Caco-2 (cell line): ENCODE measurements around the gene PCDHGA4. TPM values are rescaled to one million over a fixed set of nuclear protein-coding genes. Genes with fewer than 3 reads are reported as not detected.

Source experiments
- BruUV-seq: library from RNA; stranded (reverse); fragments of 400-500 nt; replicated peaks from 2 replicates; lab custom pipeline; 2021; lab: Mats Ljungman, UMichigan
- CTCF ChIA-PET: fragments of 300-600 bp; sonication (Branson Sonifier 250); formaldehyde crosslinking; loops from one replicate; lab custom pipeline; 2022; ENCODE audit warnings: antibody characterized with exemption; lab: Charles Lee
- POLR2A ChIA-PET: fragments of 300-600 bp; sonication (Branson Sonifier 250); formaldehyde crosslinking; loops from one replicate; lab custom pipeline; 2022; ENCODE audit warnings: antibody characterized with exemption; lab: Charles Lee
- DNase-seq, 2 experiments: peaks; one replicate each; pipeline versions ENCODE4 v3.0.0 to v3.0.0-alpha.2; 2020 to 2022
- H3K27me3 ChIP-seq: replicated peaks from 2 replicates; pipeline ENCODE4 v1.6.0; 2011; ENCODE audit warnings: low read length; ENCODE audit not compliant: control insufficient read depth, insufficient read depth
- H3K36me3 ChIP-seq: 2 replicates; pipeline ENCODE4 v1.5.1; 2011; ENCODE audit warnings: low read length; ENCODE audit not compliant: control insufficient read depth, insufficient read depth
- H3K4me1 ChIP-seq: fragments of 250-450 bp; sonication (Bioruptor Pico); 2 replicates; pipeline ENCODE4 v1.5.1; 2020; ENCODE audit warnings: mild to moderate bottlenecking
- H3K4me3 ChIP-seq: 2 replicates; pipeline ENCODE4 v1.5.1; 2011; ENCODE audit warnings: low read depth, mild to moderate bottlenecking, control low read depth, low read length
- H3K9me3 ChIP-seq: fragments of 250-450 bp; sonication (Bioruptor Pico); 2 replicates; pipeline ENCODE4 v1.5.1; 2020; ENCODE audit warnings: mild to moderate bottlenecking, moderate library complexity
- H3K27ac Mint-ChIP-seq: one replicate; pipeline ENCODE4 v1.8.0; 2022; ENCODE audit warnings: mixed read lengths; ENCODE audit not compliant: unreplicated experiment
- H3K27me3 Mint-ChIP-seq: one replicate; pipeline ENCODE4 v1.8.0; 2022; ENCODE audit warnings: mixed read lengths; ENCODE audit not compliant: insufficient read depth, unreplicated experiment
- H3K36me3 Mint-ChIP-seq: one replicate; pipeline ENCODE4 v1.8.0; 2022; ENCODE audit warnings: mild to moderate bottlenecking, mixed read lengths; ENCODE audit not compliant: insufficient read depth, unreplicated experiment
- H3K4me1 Mint-ChIP-seq: one replicate; pipeline ENCODE4 v1.8.0; 2022; ENCODE audit warnings: low read depth, mixed read lengths; ENCODE audit not compliant: unreplicated experiment
- H3K4me3 Mint-ChIP-seq: one replicate; pipeline ENCODE4 v1.8.0; 2022; ENCODE audit warnings: mild to moderate bottlenecking, moderate library complexity, mixed read lengths; ENCODE audit not compliant: unreplicated experiment
- H3K9me3 Mint-ChIP-seq: one replicate; pipeline ENCODE4 v1.8.0; 2022; ENCODE audit warnings: mixed read lengths; ENCODE audit not compliant: unreplicated experiment
- CTCF ChIP-seq, 2 experiments: fragments of 200-600 bp in 1 of 2; IDR thresholded peaks; 1 replicate in 1 of 2; 2 replicates in 1 of 2; pipeline versions ENCODE4 v1.5.1 to v1.8.0; 2011 to 2022; ENCODE audit warnings: antibody characterized with exemption in 1 of 2, control low read depth in 1 of 2, inconsistent platforms in 1 of 2, low read depth in 1 of 2, low read length in 1 of 2, mild to moderate bottlenecking in 1 of 2, moderate library complexity in 1 of 2; ENCODE audit not compliant: insufficient read depth in 1 of 2, severe bottlenecking in 1 of 2, unreplicated experiment in 1 of 2
- intact Hi-C: fragments of 100-400 bp; cut with micrococcal nuclease; formaldehyde crosslinking; loops from one replicate; pipeline ENCODE4 v1.10.0; 2022; ENCODE audit not compliant: unreplicated experiment
- total RNA-seq: library from RNA; stranded (reverse); gene quantifications from 2 replicates; pipeline ENCODE4 v1.2.3, GENCODE V29; 2022

The PCDHGA4 gene
- total RNA-seq, 1 experiment from 2014 or later = 0.54 TPM

DNA sequence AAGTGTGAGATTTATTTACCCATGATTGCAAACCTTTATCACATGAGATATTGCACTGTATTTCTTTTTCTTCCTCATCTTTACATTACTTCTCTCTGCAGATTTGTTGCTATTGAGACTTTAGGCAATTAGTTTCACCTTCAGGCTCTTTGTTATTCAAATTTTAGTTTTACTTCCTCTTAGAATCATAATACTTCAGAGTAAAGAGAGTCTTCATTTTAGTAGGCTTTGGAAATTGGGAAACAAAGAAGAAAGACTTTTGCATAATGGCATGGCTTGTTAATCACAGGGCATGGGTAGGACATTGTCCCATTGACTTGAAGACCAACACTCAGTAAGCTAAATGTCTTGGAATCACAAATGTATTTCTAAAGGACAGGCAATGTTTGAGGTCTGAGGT is 7.9 kb downstream of the PCDHGA4 start:
- no peaks in the 10 kb centered on the region for H3K27me3 Mint-ChIP-seq
- H3K9me3 ChIP-seq = no peaks in the 10 kb centered on the region
- intact Hi-C loops = no loop called here
- POLR2A ChIA-PET = no interaction called here
- no peaks in the 10 kb centered on the region for H3K36me3 ChIP-seq
- H3K4me1 ChIP-seq = no peaks in the 10 kb centered on the region
- CTCF ChIA-PET = no interaction called here
- no peaks in the 10 kb centered on the region for H3K4me1 Mint-ChIP-seq
- TF ChIP-seq CTCF (IDR thresholded peaks at IDR 0.05; ENCODE audit: insufficient read depth in 1 of 2, low read depth in 1 of 2, low read length in 1 of 2, severe bottlenecking in 1 of 2, unreplicated experiment in 1 of 2) = no peak
- no peak overlapping the region for H3K4me3 Mint-ChIP-seq
- no TSS peak for BruUV-seq
- H3K27me3 ChIP-seq = no peaks in the 10 kb centered on the region
- no peak for DNase-seq
- peaks cover 31% of the 10 kb centered on the region for H3K9me3 Mint-ChIP-seq
- no peak overlapping the region for H3K27ac Mint-ChIP-seq
- H3K4me3 ChIP-seq = no peak overlapping the region
- H3K36me3 Mint-ChIP-seq = no peaks in the 10 kb centered on the region

DNA sequence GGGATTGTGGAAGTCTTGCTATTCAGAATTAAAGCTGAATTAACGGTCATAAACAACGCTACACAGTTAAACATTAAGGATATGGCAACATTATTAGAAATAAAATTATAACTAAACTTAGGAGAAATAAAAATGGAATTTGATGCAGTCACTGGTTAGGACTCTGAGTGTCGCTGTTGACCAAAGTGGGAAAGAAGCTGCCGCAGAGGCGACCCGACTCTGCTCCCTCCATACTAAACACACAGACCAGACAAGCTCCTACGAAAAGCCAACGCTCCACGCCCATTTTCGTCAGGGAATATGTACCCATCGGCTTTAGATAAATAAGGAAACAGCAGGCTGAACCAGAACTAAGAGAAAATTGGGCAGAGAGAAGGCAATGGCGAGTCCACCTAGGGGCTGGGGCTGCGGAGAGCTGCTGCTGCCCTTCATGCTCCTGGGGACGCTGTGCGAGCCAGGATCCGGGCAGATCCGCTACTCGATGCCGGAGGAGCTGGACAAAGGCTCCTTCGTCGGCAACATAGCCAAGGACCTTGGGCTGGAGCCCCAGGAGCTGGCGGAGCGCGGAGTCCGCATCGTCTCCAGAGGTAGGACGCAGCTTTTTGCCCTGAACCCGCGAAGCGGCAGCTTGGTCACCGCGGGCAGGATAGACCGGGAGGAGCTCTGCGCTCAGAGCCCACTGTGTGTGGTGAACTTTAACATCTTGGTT is 9.3 kb downstream of the PCDHGA4 start, which contains the start of gene PCDHGA5:
Gene PCDHGA5, plus strand, starts transcription at position 211 of the 709 bp plus-strand sequence. Its CDS starts 169 bp downstream, at position 380.
- intact Hi-C loops = no loop called here
- no peaks in the 10 kb centered on the region for H3K4me1 ChIP-seq
- H3K36me3 Mint-ChIP-seq = no peaks in the 10 kb centered on the region
- no peaks in the 10 kb centered on the region for H3K9me3 ChIP-seq
- H3K36me3 ChIP-seq = no peaks in the 10 kb centered on the region
- no peak for TF ChIP-seq CTCF (IDR thresholded peaks at IDR 0.05; ENCODE audit: insufficient read depth in 1 of 2, low read depth in 1 of 2, low read length in 1 of 2, severe bottlenecking in 1 of 2, unreplicated experiment in 1 of 2)
- H3K4me1 Mint-ChIP-seq = no peaks in the 10 kb centered on the region
- H3K27me3 ChIP-seq = no peaks in the 10 kb centered on the region
- BruUV-seq = no TSS peak
- POLR2A ChIA-PET = no interaction called here
- no peak within 1 kb of the TSS for H3K27ac Mint-ChIP-seq
- H3K27me3 Mint-ChIP-seq = no peaks in the 10 kb centered on the region
- H3K4me3 Mint-ChIP-seq = no peak within 1 kb of the TSS
- DNase-seq = no peak
- CTCF ChIA-PET = interaction anchor here (1.9 kb wide), 1 partner anchor 200 kb away, joined by 6 read pairs; no protein-coding TSS in a partner anchor
- H3K9me3 Mint-ChIP-seq = peaks cover 31% of the 10 kb centered on the region
- no peak within 1 kb of the TSS for H3K4me3 ChIP-seq

GRCh38 chr5:141366016-141366896 is 11.4 kb downstream of the PCDHGA4 start:
- BruUV-seq = no TSS peak
- no peak for DNase-seq
- Mint-ChIP-seq H3K27me3 (no peaks in the 10 kb centered on the region), H3K27ac (no peak overlapping the region), H3K4me3 (no peak overlapping the region), H3K36me3 (no peaks in the 10 kb centered on the region), H3K4me1 (no peaks in the 10 kb centered on the region), H3K9me3 (peaks cover 21% of the 10 kb centered on the region)
- Histone ChIP-seq H3K4me3 (no peak overlapping the region), H3K27me3 (no peaks in the 10 kb centered on the region), H3K4me1 (no peaks in the 10 kb centered on the region), H3K36me3 (no peaks in the 10 kb centered on the region), H3K9me3 (no peaks in the 10 kb centered on the region; the same call in 1 of the 2 replicates)
- no peak for TF ChIP-seq CTCF (IDR thresholded peaks at IDR 0.05; ENCODE audit: insufficient read depth in 1 of 2, low read depth in 1 of 2, low read length in 1 of 2, severe bottlenecking in 1 of 2, unreplicated experiment in 1 of 2)
- CTCF ChIA-PET = no interaction called here
- POLR2A ChIA-PET = no interaction called here
- intact Hi-C loops = no loop called here
